Measurements from ENCODE around the gene DOK7.

The DOK7 gene

DNA sequence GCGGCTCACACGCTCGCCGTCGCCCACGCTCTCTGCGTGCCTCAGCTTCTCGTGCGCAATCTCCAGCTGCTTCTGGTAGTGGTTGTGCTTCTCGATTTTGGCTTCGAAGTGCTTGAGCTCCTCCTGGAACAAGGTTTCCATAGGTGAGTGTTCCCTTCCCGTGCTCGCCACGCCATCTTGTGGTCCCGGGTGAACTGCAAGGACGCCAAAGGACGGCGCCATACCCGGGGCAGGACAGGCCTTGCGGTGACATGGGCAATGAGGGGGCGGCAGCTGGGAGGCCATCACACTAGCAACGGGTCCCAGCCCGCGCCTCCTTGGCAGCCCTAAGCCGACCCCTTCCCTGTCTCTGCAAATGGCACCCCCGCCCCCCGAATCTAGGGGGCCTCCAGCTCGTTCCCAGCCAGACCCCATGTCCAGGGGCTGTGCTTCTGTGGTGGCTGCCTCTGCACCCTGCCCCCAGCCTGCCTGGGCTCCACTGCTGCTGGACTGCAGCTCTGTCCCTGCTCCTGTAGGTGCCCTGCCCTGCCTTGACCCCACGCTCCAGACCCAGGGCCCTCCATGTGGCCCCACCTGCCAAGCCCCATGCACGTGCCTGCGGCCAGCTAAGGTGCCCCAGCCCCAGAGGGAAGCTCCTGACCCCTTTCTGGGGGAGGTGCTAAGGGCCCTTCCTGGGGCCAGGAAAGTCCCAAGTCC, 51.8 kb downstream of the DOK7 start:
- TF ChIP-seq ZFP3 (CRISPR knock-in tag; IDR thresholded peaks at IDR 0.05) (no peak), ESRRG (CRISPR knock-in tag; IDR thresholded peaks at IDR 0.05) (no peak), TCF4 (CRISPR knock-in tag; IDR thresholded peaks at IDR 0.05; ENCODE audit: borderline replicate concordance) (no peak), PPARA (CRISPR knock-in tag; IDR thresholded peaks at IDR 0.05; ENCODE audit: borderline replicate concordance) (no peak), ZC3H10 (CRISPR knock-in tag; IDR thresholded peaks at IDR 0.05) (no peak), OSR1 (CRISPR knock-in tag; IDR thresholded peaks at IDR 0.05) (no peak), RARB (CRISPR knock-in tag; IDR thresholded peaks at IDR 0.05) (no peak), ARNTL (CRISPR knock-in tag; IDR thresholded peaks at IDR 0.05; ENCODE audit: borderline replicate concordance, low read depth) (no peak), ZNF565 (CRISPR knock-in tag; conservative IDR thresholded peaks at IDR 0.05; ENCODE audit: low read depth) (no peak), GLIS3 (CRISPR knock-in tag; IDR thresholded peaks at IDR 0.05) (no peak), ZNF8 (CRISPR knock-in tag; IDR thresholded peaks at IDR 0.05) (no peak), CSDC2 (CRISPR knock-in tag; IDR thresholded peaks at IDR 0.05) (no peak), SNAI2 (CRISPR knock-in tag; IDR thresholded peaks at IDR 0.05) (no peak), ZFP30 (CRISPR knock-in tag; IDR thresholded peaks at IDR 0.05) (no peak), ISL1 (CRISPR knock-in tag; IDR thresholded peaks at IDR 0.05) (no peak)
- TF ChIP-seq, protein P1, sequence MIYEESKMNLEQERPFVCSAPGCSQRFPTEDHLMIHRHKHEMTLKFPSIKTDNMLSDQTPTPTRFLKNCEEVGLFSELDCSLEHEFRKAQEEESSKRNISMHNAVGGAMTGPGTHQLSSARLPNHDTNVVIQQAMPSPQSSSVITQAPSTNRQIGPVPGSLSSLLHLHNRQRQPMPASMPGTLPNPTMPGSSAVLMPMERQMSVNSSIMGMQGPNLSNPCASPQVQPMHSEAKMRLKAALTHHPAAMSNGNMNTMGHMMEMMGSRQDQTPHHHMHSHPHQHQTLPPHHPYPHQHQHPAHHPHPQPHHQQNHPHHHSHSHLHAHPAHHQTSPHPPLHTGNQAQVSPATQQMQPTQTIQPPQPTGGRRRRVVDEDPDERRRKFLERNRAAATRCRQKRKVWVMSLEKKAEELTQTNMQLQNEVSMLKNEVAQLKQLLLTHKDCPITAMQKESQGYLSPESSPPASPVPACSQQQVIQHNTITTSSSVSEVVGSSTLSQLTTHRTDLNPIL (CRISPR knock-in tag; IDR thresholded peaks at IDR 0.05; ENCODE audit: low read depth) = no peak
- TF ChIP-seq, protein P2, sequence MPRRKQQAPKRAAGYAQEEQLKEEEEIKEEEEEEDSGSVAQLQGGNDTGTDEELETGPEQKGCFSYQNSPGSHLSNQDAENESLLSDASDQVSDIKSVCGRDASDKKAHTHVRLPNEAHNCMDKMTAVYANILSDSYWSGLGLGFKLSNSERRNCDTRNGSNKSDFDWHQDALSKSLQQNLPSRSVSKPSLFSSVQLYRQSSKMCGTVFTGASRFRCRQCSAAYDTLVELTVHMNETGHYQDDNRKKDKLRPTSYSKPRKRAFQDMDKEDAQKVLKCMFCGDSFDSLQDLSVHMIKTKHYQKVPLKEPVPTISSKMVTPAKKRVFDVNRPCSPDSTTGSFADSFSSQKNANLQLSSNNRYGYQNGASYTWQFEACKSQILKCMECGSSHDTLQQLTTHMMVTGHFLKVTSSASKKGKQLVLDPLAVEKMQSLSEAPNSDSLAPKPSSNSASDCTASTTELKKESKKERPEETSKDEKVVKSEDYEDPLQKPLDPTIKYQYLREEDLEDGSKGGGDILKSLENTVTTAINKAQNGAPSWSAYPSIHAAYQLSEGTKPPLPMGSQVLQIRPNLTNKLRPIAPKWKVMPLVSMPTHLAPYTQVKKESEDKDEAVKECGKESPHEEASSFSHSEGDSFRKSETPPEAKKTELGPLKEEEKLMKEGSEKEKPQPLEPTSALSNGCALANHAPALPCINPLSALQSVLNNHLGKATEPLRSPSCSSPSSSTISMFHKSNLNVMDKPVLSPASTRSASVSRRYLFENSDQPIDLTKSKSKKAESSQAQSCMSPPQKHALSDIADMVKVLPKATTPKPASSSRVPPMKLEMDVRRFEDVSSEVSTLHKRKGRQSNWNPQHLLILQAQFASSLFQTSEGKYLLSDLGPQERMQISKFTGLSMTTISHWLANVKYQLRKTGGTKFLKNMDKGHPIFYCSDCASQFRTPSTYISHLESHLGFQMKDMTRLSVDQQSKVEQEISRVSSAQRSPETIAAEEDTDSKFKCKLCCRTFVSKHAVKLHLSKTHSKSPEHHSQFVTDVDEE (CRISPR knock-in tag; IDR thresholded peaks at IDR 0.05) = no peak
- TF ChIP-seq, protein P3, sequence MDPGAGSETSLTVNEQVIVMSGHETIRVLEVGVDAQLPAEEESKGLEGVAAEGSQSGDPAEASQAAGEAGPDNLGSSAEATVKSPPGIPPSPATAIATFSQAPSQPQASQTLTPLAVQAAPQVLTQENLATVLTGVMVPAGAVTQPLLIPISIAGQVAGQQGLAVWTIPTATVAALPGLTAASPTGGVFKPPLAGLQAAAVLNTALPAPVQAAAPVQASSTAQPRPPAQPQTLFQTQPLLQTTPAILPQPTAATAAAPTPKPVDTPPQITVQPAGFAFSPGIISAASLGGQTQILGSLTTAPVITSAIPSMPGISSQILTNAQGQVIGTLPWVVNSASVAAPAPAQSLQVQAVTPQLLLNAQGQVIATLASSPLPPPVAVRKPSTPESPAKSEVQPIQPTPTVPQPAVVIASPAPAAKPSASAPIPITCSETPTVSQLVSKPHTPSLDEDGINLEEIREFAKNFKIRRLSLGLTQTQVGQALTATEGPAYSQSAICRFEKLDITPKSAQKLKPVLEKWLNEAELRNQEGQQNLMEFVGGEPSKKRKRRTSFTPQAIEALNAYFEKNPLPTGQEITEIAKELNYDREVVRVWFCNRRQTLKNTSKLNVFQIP (CRISPR knock-in tag; IDR thresholded peaks at IDR 0.05; ENCODE audit: borderline replicate concordance, low read depth) = no peak
- peak; percentile 36 for ATAC-seq

DNA sequence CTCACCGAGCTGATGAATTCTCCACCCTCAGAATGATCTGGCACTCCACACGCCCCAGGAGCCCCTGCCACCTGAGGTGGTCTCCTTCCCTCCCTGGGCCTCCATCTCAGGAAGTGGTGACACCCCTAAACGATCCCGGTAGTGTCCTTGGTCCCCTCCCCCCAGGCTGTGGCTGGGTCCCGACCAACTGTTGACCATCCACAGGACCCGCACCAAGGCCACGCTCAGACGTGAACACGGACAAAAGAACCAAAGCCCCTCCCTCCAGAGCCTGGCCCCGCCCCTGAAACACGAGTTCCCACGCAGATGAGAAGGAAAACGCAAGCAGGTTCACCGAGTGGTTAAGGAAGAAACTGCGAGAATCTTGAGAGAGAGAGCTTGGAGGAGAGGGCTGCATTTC, 52.5 kb downstream of the DOK7 start:
- no peak for TF ChIP-seq ZNF8 (CRISPR knock-in tag; IDR thresholded peaks at IDR 0.05)
- no peak for ATAC-seq

DNA sequence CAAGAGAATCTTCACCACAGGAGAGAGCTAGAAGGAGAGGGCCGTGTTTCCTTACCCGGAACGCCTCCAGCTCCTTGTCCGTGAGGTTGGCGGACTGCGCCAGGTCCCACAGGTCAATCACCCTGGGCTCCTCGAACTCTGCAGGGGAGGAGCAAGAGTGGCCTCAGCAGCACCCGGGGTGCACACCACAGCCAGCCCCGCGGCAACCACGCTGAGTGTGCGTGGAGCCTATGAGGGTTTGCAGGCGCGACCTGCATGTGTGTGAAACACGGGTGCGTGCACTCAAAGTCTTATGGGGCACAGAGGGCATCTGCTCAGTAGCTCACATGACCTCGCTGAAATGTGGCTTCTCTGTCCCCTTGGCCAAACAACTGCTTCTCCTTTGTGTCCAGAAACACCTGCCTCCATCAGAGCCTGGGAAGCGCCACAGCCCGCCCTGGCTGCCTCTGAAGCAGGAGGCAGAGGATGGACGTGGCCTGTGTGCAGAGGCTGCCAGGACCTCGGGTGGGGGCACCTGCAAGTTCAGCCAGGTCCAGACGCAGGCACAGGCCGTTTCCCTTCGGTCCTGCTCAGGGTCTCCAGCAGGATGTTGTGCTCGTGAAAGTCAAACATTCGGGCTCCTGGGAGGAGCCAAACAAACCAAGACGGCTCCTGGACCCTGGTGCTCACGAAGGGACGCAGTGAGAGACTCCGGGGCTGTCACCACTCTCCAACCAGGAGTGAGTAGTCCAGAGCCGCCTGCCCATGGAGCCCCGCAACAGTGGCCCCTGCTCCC, 53.1 kb downstream of the DOK7 start:
- TF ChIP-seq GLIS3 (CRISPR knock-in tag; IDR thresholded peaks at IDR 0.05) = no peak
- TF ChIP-seq, protein P4, sequence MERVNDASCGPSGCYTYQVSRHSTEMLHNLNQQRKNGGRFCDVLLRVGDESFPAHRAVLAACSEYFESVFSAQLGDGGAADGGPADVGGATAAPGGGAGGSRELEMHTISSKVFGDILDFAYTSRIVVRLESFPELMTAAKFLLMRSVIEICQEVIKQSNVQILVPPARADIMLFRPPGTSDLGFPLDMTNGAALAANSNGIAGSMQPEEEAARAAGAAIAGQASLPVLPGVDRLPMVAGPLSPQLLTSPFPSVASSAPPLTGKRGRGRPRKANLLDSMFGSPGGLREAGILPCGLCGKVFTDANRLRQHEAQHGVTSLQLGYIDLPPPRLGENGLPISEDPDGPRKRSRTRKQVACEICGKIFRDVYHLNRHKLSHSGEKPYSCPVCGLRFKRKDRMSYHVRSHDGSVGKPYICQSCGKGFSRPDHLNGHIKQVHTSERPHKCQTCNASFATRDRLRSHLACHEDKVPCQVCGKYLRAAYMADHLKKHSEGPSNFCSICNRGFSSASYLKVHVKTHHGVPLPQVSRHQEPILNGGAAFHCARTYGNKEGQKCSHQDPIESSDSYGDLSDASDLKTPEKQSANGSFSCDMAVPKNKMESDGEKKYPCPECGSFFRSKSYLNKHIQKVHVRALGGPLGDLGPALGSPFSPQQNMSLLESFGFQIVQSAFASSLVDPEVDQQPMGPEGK (CRISPR knock-in tag; IDR thresholded peaks at IDR 0.05; ENCODE audit: borderline replicate concordance) = no peak
- no peak for TF ChIP-seq ZNF70 (CRISPR knock-in tag; IDR thresholded peaks at IDR 0.05)
- no peak for TF ChIP-seq TCF4 (CRISPR knock-in tag; IDR thresholded peaks at IDR 0.05; ENCODE audit: borderline replicate concordance)
- TF ChIP-seq PPARA (CRISPR knock-in tag; IDR thresholded peaks at IDR 0.05; ENCODE audit: borderline replicate concordance) = no peak
- TF ChIP-seq CSDC2 (CRISPR knock-in tag; IDR thresholded peaks at IDR 0.05) = no peak
- no peak for TF ChIP-seq ZFP30 (CRISPR knock-in tag; IDR thresholded peaks at IDR 0.05)
- no peak for TF ChIP-seq TOX (CRISPR knock-in tag; IDR thresholded peaks at IDR 0.05; ENCODE audit: borderline replicate concordance)
- TF ChIP-seq ESRRG (CRISPR knock-in tag; IDR thresholded peaks at IDR 0.05) = no peak
- no peak for TF ChIP-seq ZFP3 (CRISPR knock-in tag; IDR thresholded peaks at IDR 0.05)
- TF ChIP-seq ISL1 (CRISPR knock-in tag; IDR thresholded peaks at IDR 0.05) = no peak
- TF ChIP-seq, protein P3 (CRISPR knock-in tag; IDR thresholded peaks at IDR 0.05; ENCODE audit: borderline replicate concordance, low read depth) = no peak
- no peak for TF ChIP-seq ZC3H10 (CRISPR knock-in tag; IDR thresholded peaks at IDR 0.05)
- no peak for TF ChIP-seq RARB (CRISPR knock-in tag; IDR thresholded peaks at IDR 0.05)
- TF ChIP-seq, protein P1 (CRISPR knock-in tag; IDR thresholded peaks at IDR 0.05; ENCODE audit: low read depth) = no peak
- TF ChIP-seq, protein P5, sequence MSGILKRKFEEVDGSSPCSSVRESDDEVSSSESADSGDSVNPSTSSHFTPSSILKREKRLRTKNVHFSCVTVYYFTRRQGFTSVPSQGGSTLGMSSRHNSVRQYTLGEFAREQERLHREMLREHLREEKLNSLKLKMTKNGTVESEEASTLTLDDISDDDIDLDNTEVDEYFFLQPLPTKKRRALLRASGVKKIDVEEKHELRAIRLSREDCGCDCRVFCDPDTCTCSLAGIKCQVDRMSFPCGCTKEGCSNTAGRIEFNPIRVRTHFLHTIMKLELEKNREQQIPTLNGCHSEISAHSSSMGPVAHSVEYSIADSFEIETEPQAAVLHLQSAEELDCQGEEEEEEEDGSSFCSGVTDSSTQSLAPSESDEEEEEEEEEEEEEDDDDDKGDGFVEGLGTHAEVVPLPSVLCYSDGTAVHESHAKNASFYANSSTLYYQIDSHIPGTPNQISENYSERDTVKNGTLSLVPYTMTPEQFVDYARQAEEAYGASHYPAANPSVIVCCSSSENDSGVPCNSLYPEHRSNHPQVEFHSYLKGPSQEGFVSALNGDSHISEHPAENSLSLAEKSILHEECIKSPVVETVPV (CRISPR knock-in tag; IDR thresholded peaks at IDR 0.05) = no peak
- no peak for TF ChIP-seq OSR1 (CRISPR knock-in tag; IDR thresholded peaks at IDR 0.05)
- no peak for TF ChIP-seq SNAI2 (CRISPR knock-in tag; IDR thresholded peaks at IDR 0.05)
- no peak for ATAC-seq
